Measurements from ENCODE around the gene GPATCH4.

GPATCH4 gene

GRCh38 chr1:156549390-156549789, 51.9 kb downstream of the GPATCH4 start:
- no peak for DNase-seq (ENCODE audit: low read depth, low spot score)

GRCh38 chr1:156547982-156548381, 53.3 kb downstream of the GPATCH4 start:
- DNase-seq (ENCODE audit: low read depth, low spot score): no peak

- DNase-seq (ENCODE audit: low read depth, low spot score): no peak
Measured at GRCh38 chr1:156547434-156547833, 53.8 kb downstream of the GPATCH4 start.

DNA sequence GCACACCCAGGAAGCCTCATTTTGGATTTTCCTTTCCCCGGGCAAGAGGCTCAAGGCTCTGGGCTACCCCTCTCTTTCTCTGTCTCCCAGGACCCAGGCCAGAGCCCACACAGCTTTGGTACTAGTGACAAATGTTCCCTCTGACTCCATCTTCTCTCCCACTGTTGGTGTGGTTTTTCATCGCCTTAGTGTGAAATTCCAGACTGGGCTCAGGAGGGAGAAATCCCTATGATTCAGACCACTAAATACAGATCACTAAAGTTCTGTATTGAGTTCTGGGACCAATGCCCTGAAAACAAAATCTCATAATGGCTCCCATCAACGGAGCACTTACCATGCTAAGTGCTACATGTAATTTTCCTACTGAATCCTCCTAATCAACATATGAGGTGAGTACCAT, 55.0 kb downstream of the GPATCH4 start:
- no peak for DNase-seq (ENCODE audit: low read depth, low spot score)

- no peak for DNase-seq (ENCODE audit: low read depth, low spot score)
Measured at GRCh38 chr1:156544592-156545102, 56.6 kb downstream of the GPATCH4 start.
